GM12864 (cell line): Measurements from ENCODE around the gene TBXT.

Experiments used
- DNase-seq: peaks from one replicate; pipeline ENCODE4 v3.0.0-alpha.2; 2011; ENCODE audit warnings: low read depth
- H3K4me3 ChIP-seq: 2 replicates; pipeline ENCODE4 v1.5.1; 2011; ENCODE audit warnings: mild to moderate bottlenecking, low read depth, low read length, control low read depth
- TF ChIP-seq, protein P1 (sequence below): IDR thresholded peaks from 2 replicates; pipeline ENCODE4 v1.5.1; 2011; ENCODE audit warnings: low read depth, mild to moderate bottlenecking, moderate library complexity, low read length, control low read depth, inconsistent platforms; ENCODE audit errors: missing control alignments

TBXT gene

DNA sequence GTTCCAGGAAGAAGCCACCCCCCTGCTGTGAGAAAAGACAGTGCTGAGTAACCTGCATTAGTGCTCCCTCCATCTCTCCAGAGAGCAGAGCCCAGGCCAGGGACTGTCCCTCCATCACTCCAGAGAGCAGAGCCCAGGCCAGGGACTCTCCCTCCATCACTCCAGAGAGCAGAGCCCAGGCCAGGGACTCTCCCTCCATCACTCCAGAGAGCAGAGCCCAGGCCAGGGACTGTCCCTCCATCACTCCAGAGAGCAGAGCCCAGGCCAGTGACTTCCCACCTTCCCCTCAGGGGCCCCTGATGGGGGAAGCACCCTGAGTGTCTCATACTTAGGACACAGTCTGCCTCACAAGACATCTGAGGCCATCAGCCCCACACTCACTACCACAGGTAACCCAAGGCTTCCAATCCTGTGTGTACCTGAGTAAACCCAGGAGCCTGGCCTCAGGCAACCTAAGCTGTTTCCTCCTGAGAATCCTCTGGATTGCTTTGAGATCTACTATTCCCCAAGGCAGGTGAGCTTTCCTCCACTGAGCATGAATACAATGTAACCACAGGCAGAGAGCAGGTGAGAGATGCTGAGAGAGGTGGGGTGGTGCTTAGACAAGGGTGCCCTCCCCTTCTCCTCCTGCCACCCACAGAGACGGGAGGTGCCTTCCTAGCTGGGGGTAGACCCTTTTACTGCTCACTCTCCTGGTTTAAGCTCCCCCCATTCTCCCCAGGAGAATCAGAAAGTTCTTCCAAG is 4.9 kb downstream of the TBXT start:
- TF ChIP-seq, protein P1, sequence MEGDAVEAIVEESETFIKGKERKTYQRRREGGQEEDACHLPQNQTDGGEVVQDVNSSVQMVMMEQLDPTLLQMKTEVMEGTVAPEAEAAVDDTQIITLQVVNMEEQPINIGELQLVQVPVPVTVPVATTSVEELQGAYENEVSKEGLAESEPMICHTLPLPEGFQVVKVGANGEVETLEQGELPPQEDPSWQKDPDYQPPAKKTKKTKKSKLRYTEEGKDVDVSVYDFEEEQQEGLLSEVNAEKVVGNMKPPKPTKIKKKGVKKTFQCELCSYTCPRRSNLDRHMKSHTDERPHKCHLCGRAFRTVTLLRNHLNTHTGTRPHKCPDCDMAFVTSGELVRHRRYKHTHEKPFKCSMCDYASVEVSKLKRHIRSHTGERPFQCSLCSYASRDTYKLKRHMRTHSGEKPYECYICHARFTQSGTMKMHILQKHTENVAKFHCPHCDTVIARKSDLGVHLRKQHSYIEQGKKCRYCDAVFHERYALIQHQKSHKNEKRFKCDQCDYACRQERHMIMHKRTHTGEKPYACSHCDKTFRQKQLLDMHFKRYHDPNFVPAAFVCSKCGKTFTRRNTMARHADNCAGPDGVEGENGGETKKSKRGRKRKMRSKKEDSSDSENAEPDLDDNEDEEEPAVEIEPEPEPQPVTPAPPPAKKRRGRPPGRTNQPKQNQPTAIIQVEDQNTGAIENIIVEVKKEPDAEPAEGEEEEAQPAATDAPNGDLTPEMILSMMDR: no peak
- DNase-seq: no peak
- no peak overlapping the region for H3K4me3 ChIP-seq

DNA sequence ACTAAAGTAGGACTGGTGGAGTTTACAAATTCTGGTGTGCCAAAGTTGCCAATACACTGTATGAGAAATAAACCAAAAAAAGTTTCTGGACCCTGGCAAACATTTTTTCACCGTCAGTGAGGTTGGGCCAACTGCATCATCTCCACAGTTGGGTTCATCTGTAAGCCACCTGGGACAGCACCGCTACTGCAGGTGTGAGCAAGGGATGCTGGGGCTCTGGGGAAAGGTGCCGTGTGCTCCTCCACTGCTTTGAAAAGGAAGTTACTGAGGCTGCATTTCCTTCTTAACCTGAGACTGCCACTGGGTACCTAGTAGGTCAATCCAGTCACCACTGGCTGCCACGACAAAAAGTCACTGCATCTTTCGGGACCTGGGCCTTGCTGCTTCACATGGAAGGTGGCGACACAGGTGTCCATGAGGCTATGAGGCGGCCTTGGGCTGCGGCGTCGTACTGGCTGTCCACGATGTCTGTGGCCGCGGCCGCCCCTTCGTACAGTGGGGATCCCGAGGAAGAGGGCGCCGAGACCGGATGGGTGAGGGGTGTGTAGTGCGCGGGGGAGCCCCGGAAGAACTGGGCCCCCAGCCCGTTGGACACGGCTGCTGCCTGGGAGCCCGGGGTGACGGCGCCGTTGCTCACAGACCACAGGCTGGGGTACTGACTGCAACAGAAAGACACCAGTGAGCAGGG is 9.6 kb downstream of the TBXT start:
- no peak overlapping the region for H3K4me3 ChIP-seq
- DNase-seq: no peak
- TF ChIP-seq, protein P1: no peak

DNA sequence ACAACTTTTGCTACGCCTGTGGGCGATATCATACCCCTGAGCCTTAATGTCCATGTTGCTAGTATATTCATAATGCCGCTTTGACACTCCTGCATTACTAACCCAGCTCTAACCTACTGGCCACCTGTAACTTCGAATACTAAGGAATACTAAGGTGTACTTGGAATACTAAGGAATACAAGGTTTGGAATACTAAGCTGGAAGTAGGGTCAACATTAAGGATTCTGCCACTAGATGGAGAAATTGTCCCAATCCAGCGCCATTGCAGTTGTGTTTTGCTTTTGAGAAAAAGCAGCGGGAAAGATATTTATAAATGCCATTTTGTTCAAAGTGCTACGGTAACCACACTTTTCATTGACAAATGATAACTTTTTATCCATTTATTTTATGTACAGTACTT is 10.7 kb downstream of the TBXT start:
- TF ChIP-seq, protein P1: peak; percentile 13
- DNase-seq: no peak
- H3K4me3 ChIP-seq: no peak overlapping the region

DNA sequence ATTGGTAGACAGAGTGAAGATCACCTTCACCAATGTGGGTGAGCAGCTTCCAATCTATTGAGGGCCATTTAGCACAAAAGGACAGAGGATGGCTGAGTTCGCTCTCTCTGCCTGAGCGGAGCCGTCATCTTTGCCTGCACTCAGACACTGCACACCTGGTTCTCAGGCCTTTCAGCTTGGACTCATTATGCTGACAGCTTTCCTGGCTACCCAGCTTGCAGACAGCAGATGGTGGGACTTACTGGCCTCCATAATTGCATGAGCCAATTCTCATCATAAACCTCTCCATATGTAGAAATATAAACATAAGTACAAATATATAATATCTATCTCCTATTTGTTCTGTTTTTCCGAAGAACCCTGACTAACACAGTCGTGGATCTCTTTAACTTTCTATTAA is 13.7 kb downstream of the TBXT start:
- TF ChIP-seq, protein P1: no peak
- H3K4me3 ChIP-seq: no peak overlapping the region
- DNase-seq: no peak

DNA sequence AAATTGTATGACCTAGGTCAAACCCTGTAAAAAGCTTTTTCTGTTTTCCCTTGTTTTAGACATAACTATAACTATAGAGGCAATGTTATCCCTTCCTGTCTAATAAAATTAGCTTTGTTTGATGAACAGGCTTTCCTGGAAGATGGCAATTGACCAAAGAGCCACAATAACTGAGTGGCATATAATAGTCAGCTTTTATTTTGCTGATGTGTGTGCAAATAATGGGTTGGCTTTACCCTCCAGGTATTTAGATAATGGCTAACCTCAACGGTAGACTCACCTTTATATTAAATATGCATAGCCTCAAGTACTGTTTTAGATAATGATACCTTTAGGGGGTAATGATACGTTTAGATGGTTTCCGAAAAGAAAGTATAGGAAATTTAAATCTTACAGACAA is 15.0 kb downstream of the TBXT start:
- no peak overlapping the region for H3K4me3 ChIP-seq
- DNase-seq: no peak
- TF ChIP-seq, protein P1: no peak

DNA sequence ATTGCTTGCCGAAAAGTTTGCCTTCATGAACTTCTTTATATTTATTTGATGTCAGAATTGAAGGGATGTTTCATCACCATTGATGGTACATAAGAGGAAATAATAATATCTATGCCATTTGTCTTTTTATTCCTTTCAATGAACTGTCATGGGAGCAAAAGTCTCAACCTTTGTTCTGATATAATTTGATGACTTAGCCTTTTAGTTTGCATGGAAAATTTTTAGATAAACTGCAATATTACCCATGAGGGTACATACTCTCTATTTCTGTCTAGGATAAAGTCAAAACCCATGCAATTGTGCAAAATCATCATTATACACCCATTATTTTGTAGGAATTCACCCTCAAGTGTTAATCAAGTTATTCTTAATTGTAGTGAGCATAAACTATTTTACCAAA is 15.9 kb downstream of the TBXT start:
- TF ChIP-seq, protein P1: no peak
- no peak overlapping the region for H3K4me3 ChIP-seq
- DNase-seq: no peak
